Measurements from ENCODE around the gene HUWE1.

Gene HUWE1

GRCh38 chrX:53711436-53711835, 24.9 kb upstream of the HUWE1 start:
- no peak overlapping the region for H3K27ac ChIP-seq
- no peak for DNase-seq (ENCODE audit: low spot score)
- no peak overlapping the region for H3K4me3 ChIP-seq
- TF ChIP-seq, protein P1, sequence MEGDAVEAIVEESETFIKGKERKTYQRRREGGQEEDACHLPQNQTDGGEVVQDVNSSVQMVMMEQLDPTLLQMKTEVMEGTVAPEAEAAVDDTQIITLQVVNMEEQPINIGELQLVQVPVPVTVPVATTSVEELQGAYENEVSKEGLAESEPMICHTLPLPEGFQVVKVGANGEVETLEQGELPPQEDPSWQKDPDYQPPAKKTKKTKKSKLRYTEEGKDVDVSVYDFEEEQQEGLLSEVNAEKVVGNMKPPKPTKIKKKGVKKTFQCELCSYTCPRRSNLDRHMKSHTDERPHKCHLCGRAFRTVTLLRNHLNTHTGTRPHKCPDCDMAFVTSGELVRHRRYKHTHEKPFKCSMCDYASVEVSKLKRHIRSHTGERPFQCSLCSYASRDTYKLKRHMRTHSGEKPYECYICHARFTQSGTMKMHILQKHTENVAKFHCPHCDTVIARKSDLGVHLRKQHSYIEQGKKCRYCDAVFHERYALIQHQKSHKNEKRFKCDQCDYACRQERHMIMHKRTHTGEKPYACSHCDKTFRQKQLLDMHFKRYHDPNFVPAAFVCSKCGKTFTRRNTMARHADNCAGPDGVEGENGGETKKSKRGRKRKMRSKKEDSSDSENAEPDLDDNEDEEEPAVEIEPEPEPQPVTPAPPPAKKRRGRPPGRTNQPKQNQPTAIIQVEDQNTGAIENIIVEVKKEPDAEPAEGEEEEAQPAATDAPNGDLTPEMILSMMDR (IDR thresholded peaks at IDR 0.05), result no peak

- no peak overlapping the region for H3K4me3 ChIP-seq
- H3K27ac ChIP-seq, result no peak overlapping the region
- TF ChIP-seq, protein P1 (IDR thresholded peaks at IDR 0.05), result no peak
- no peak for DNase-seq (ENCODE audit: low spot score)
Measured at GRCh38 chrX:53704854-53705253, 18.3 kb upstream of the HUWE1 start.

DNA sequence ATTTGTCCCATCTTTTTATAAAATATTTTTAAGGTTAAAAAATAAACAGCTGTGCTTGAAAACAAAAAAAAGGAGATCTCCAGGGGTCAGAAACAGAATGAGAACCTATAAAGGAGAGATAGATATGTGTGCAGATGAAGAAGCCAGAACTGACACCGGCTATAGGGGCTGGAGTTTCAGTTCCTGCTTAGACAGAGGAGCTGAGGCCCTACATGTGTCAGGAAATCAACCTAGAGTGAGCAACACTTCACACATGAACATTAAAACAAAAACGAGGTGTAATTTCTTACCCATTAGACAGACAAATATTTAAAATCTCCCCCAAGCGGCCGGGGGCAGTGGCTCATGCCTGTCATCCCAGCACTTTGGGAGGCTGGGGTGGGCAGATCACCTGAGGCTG, 17.8 kb upstream of the HUWE1 start:
- no peak overlapping the region for H3K4me3 ChIP-seq
- TF ChIP-seq, protein P1 (IDR thresholded peaks at IDR 0.05), result no peak
- H3K27ac ChIP-seq, result no peak overlapping the region

DNA sequence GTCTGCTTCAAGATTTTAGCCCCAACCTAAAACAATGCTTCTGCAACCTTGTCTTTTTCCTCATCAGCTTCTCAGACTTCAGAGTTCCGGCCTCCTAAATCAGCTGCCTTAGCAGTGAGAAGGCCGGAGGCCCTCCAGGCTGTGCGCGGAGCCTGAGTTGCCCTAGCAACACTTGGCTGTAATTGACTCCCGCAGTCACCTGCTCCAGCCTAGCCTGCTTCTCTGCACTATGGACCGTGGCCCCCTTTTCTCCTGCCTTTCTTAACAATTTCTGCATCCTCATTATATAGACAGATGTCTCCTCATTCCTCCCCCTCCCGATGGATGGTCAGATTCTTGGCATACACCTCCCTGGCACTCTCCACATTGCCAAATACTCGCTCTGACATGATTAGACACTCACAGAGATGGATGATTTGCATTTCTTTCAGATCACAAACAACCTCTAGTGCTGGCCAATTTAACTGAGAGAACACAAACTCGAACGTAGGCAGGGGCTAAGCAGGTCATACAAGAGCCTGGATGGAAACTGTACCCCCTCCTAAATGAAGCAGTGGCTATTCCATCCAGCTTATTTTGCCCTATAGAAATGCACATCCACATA, 9.5 kb upstream of the HUWE1 start:
- no peak overlapping the region for H3K27ac ChIP-seq
- TF ChIP-seq, protein P1 (IDR thresholded peaks at IDR 0.05), result no peak
- no peak for DNase-seq (ENCODE audit: low spot score)
- no peak overlapping the region for H3K4me3 ChIP-seq

More for the DNA sequence above, 17.8 kb upstream of the HUWE1 start:
- DNase-seq (ENCODE audit: low spot score), result no peak

GRCh38 chrX:53694642-53695041, 8.1 kb upstream of the HUWE1 start:
- TF ChIP-seq, protein P1 (IDR thresholded peaks at IDR 0.05), result no peak

DNA sequence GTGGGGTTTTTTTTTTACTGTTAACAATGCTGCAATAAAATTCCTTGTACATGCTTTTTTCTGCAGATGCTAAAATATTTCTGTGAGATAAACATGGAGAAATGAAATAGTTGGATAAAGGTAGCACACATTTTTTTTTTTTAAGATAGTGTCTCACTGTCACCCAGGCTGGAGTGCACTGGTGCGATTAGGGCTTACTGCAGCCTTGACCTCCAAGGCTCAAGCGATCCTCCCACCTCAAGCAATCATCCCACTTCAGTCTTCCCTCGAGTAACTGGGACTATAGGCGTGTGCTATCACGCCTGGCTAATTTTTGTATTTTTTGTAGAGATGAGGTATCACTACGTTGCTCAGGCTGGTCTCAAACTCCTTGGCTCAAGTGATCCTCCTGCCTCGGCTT, 1.8 kb upstream of the HUWE1 start:
- H3K4me3 ChIP-seq, result no peak overlapping the region
- DNase-seq (ENCODE audit: low spot score), result no peak

More at GRCh38 chrX:53694642-53695041, 8.1 kb upstream of the HUWE1 start:
- DNase-seq (ENCODE audit: low spot score), result no peak
- H3K4me3 ChIP-seq, result no peak overlapping the region
- H3K27ac ChIP-seq, result no peak overlapping the region

GRCh38 chrX:53685711-53686110, 808 bp downstream of the HUWE1 start:
- TF ChIP-seq, protein P1 (IDR thresholded peaks at IDR 0.05), result no peak
- H3K4me3 ChIP-seq, result peak overlapping the region; percentile 80
- DNase-seq (ENCODE audit: low spot score), result no peak
- H3K27ac ChIP-seq, result peak overlapping the region; percentile 78 to 93

More for the DNA sequence above, 1.8 kb upstream of the HUWE1 start:
- TF ChIP-seq, protein P1 (IDR thresholded peaks at IDR 0.05), result no peak
- no peak overlapping the region for H3K27ac ChIP-seq
